ENCODE measurements around the gene NRG2.

The NRG2 gene

DNA sequence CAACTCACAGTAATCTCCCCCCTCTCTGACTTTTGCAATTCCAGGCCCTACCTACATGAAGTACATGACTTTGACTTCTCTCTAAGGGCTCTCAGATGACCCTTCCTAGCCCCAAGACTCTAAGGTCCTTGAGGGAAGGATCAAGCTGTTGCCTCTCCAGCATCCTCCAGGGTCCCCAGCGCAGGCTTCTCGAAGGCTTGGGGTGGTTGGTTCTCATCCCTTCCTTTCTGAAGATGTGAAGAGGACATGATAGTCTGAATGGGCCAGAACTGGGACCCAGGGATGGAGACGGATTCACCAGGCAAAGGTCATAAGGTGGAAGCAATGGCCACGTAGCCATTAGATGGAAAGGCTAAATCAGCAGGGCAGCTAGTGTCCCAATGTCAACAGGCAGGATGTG is 86.8 kb downstream of the NRG2 start:
- Histone ChIP-seq H2AFZ (ENCODE audit: low read depth, low read length, severe bottlenecking) (no peak overlapping the region), H4K20me1 (ENCODE audit: low read depth, low read length) (no peaks in the 10 kb centered on the region)

DNA sequence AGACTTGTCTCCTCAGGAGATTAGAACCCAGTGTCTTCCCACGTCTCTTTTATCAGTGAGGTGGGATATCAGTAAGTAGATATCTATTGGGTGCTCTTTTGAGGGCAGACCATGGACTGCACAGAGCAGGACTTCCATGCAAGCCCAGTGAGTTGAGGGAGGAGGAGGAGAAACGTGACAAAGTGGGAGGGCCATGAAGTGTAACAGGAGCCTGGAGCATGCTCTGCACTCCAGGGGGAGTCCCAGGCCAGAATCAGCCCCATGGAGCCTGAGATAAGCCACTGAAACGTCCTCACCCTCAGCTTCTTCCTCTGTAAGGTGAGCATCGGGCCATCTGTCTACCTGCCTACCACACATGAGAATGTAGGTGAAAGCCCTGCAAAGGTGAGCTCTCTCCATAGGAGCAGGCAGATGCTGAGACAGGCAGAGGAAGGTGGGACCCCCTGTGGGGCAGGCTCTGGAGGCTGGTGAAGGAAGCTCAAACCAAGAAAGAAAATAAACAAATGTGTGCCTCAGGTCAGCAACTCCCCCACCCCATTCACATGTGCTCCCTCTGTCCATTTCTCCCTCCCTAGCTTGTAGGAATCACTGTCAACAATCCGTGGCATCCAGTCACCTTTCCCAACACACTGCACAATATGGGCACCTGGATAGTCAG is 87.4 kb downstream of the NRG2 start:
- Histone ChIP-seq H3K9me2 (replicated peaks; ENCODE audit: insufficient read depth, low read length) (no peaks in the 10 kb centered on the region), H3F3A (ENCODE audit: insufficient read depth) (no peaks in the 10 kb centered on the region), H3K79me2 (ENCODE audit: insufficient read depth, low read length) (no peaks in the 10 kb centered on the region), H4K20me1 (ENCODE audit: low read depth, low read length) (no peaks in the 10 kb centered on the region), H3K27me3 (ENCODE audit: low read length) (no peaks in the 10 kb centered on the region), H2AFZ (ENCODE audit: low read depth, low read length, severe bottlenecking) (no peak overlapping the region), H3K9ac (ENCODE audit: low read length) (no peak overlapping the region), H3K4me2 (ENCODE audit: low read depth, low read length, poor library complexity, severe bottlenecking) (no peak overlapping the region), H3K36me3 (ENCODE audit: low read length) (no peaks in the 10 kb centered on the region), H3K4me3 (ENCODE audit: insufficient read depth, low read length, poor library complexity, severe bottlenecking) (no peak overlapping the region), H3K9me3 (ENCODE audit: insufficient read depth, low read length) (no peaks in the 10 kb centered on the region), H3K27ac (ENCODE audit: low read depth, low read length) (no peak overlapping the region)
- TF ChIP-seq, protein P1, sequence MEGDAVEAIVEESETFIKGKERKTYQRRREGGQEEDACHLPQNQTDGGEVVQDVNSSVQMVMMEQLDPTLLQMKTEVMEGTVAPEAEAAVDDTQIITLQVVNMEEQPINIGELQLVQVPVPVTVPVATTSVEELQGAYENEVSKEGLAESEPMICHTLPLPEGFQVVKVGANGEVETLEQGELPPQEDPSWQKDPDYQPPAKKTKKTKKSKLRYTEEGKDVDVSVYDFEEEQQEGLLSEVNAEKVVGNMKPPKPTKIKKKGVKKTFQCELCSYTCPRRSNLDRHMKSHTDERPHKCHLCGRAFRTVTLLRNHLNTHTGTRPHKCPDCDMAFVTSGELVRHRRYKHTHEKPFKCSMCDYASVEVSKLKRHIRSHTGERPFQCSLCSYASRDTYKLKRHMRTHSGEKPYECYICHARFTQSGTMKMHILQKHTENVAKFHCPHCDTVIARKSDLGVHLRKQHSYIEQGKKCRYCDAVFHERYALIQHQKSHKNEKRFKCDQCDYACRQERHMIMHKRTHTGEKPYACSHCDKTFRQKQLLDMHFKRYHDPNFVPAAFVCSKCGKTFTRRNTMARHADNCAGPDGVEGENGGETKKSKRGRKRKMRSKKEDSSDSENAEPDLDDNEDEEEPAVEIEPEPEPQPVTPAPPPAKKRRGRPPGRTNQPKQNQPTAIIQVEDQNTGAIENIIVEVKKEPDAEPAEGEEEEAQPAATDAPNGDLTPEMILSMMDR (IDR thresholded peaks at IDR 0.05; ENCODE audit: insufficient read depth, low read length, poor library complexity, severe bottlenecking): no peak
- TF ChIP-seq EZH2phosphoT487 (conservative IDR thresholded peaks at IDR 0.05; ENCODE audit: low read length): no peak

More for the DNA sequence above, 86.8 kb downstream of the NRG2 start:
- no peak for TF ChIP-seq EZH2phosphoT487 (conservative IDR thresholded peaks at IDR 0.05; ENCODE audit: low read length)
- TF ChIP-seq, protein P1 (IDR thresholded peaks at IDR 0.05; ENCODE audit: insufficient read depth, low read length, poor library complexity, severe bottlenecking): no peak
- Histone ChIP-seq H3K27me3 (ENCODE audit: low read length) (no peaks in the 10 kb centered on the region), H3K4me2 (ENCODE audit: low read depth, low read length, poor library complexity, severe bottlenecking) (no peak overlapping the region), H3F3A (ENCODE audit: insufficient read depth) (no peaks in the 10 kb centered on the region), H3K9me3 (ENCODE audit: insufficient read depth, low read length) (no peaks in the 10 kb centered on the region), H3K79me2 (ENCODE audit: insufficient read depth, low read length) (no peaks in the 10 kb centered on the region), H3K9me2 (replicated peaks; ENCODE audit: insufficient read depth, low read length) (no peaks in the 10 kb centered on the region), H3K27ac (ENCODE audit: low read depth, low read length) (no peak overlapping the region), H3K36me3 (ENCODE audit: low read length) (no peaks in the 10 kb centered on the region), H3K4me3 (ENCODE audit: insufficient read depth, low read length, poor library complexity, severe bottlenecking) (no peak overlapping the region), H3K9ac (ENCODE audit: low read length) (no peak overlapping the region)

DNA sequence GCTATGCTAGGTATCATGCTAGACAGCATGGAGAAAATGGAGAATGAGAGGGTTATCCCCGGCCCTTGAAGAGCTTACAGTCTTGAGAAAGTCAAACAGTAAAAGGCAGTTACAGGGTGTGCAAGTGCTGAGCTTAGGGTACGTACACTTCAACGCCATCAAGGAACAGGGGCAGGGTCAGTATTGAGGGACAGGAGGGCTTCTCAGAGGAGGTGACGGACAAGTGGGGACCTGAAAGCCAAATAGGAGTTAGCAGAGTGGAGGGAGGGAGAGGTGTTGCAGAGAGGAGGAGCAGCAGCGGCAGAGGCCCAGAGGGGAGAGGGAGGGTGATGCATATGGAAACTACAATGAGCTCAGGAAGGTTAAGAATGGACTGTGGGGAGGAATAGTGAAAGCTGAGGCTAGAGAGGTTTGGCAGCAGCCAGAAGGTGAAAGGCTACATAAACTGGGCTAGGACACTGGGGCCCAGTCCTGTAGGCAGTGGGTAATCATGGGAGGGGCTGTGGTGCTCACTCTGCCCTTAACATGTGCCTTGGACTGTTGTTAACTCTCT is 88.0 kb downstream of the NRG2 start:
- no peaks in the 10 kb centered on the region for H3K9me2 ChIP-seq (replicated peaks; ENCODE audit: insufficient read depth, low read length)
- H4K20me1 ChIP-seq (ENCODE audit: low read depth, low read length): no peaks in the 10 kb centered on the region
- H3K36me3 ChIP-seq (ENCODE audit: low read length): no peaks in the 10 kb centered on the region
- no peak overlapping the region for H3K4me3 ChIP-seq (ENCODE audit: insufficient read depth, low read length, poor library complexity, severe bottlenecking)
- no peaks in the 10 kb centered on the region for H3F3A ChIP-seq (ENCODE audit: insufficient read depth)
- no peaks in the 10 kb centered on the region for H3K9me3 ChIP-seq (ENCODE audit: insufficient read depth, low read length)
- H3K79me2 ChIP-seq (ENCODE audit: insufficient read depth, low read length): no peaks in the 10 kb centered on the region
- no peak overlapping the region for H3K4me2 ChIP-seq (ENCODE audit: low read depth, low read length, poor library complexity, severe bottlenecking)
- no peak overlapping the region for H3K27ac ChIP-seq (ENCODE audit: low read depth, low read length)
- no peak overlapping the region for H3K9ac ChIP-seq (ENCODE audit: low read length)
- TF ChIP-seq EZH2phosphoT487 (conservative IDR thresholded peaks at IDR 0.05; ENCODE audit: low read length): no peak
- TF ChIP-seq, protein P1 (IDR thresholded peaks at IDR 0.05; ENCODE audit: insufficient read depth, low read length, poor library complexity, severe bottlenecking): no peak
- H3K27me3 ChIP-seq (ENCODE audit: low read length): no peaks in the 10 kb centered on the region
- H2AFZ ChIP-seq (ENCODE audit: low read depth, low read length, severe bottlenecking): no peak overlapping the region
